PC-9 (cell line): ENCODE results near the gene ING4. TPM values are rescaled to one million over a fixed set of nuclear protein-coding genes. Genes with fewer than 3 reads are reported as not detected.

Experiments
- BruUV-seq: library from RNA; stranded (reverse); fragments of 400-500 nt; replicated peaks from 2 replicates; lab custom pipeline; 2021; lab: Mats Ljungman, UMichigan
- CTCF ChIA-PET: fragments of 300-600 bp; sonication (Branson Sonifier 250); formaldehyde crosslinking; loops from one replicate; lab custom pipeline; 2022; ENCODE audit warnings: antibody characterized with exemption; lab: Charles Lee
- POLR2A ChIA-PET: fragments of 300-600 bp; sonication (Branson Sonifier 250); formaldehyde crosslinking; loops from one replicate; lab custom pipeline; 2022; ENCODE audit warnings: antibody characterized with exemption; ENCODE audit not compliant: unreplicated experiment; lab: Charles Lee
- DNase-seq, 2 experiments: peaks; one replicate each; pipeline versions ENCODE4 v3.0.0 to v3.0.0-alpha.2; 2015 to 2022; ENCODE audit warnings: mixed read lengths in 1 of 2
- H2AFZ ChIP-seq: fragments of 200-600 bp; sonication (generic); 2 replicates; pipeline ENCODE4 v1.8.1; 2017; ENCODE audit warnings: antibody characterized with exemption
- H3F3A ChIP-seq: fragments of 200-600 bp; sonication (generic); 2 replicates; pipeline ENCODE4 v1.8.1; 2017; ENCODE audit warnings: antibody characterized with exemption, mild to moderate bottlenecking, low read depth; ENCODE audit not compliant: insufficient read depth
- H3K27ac ChIP-seq: fragments of 200-600 bp; sonication (generic); 2 replicates; pipeline ENCODE4 v1.6.1; 2016; ENCODE audit warnings: mixed run types
- H3K27me3 ChIP-seq: fragments of 200-600 bp; sonication (generic); 2 replicates; pipeline ENCODE4 v1.6.1; 2016; ENCODE audit warnings: low read depth, mixed run types; ENCODE audit not compliant: insufficient read depth
- H3K36me3 ChIP-seq: fragments of 200-600 bp; sonication (generic); 2 replicates; pipeline ENCODE4 v1.6.1; 2016; ENCODE audit warnings: low read depth, mixed run types
- H3K4me1 ChIP-seq: fragments of 200-600 bp; sonication (generic); replicated peaks from 2 replicates; pipeline ENCODE4 v1.6.1; 2016; ENCODE audit warnings: mixed run types; ENCODE audit not compliant: insufficient read depth
- H3K4me2 ChIP-seq: fragments of 200-600 bp; sonication (generic); 2 replicates; pipeline ENCODE4 v1.6.1; 2017; ENCODE audit warnings: mixed run types
- H3K4me3 ChIP-seq: fragments of 200-600 bp; sonication (generic); 2 replicates; pipeline ENCODE4 v1.6.1; 2016; ENCODE audit warnings: mixed run types
- H3K79me2 ChIP-seq: fragments of 200-600 bp; sonication (generic); 2 replicates; pipeline ENCODE4 v1.6.1; 2017; ENCODE audit warnings: low read depth, mixed run types
- H3K9me2 ChIP-seq: fragments of 200-600 bp; sonication (generic); 2 replicates; pipeline ENCODE4 v1.8.1; 2017; ENCODE audit warnings: mild to moderate bottlenecking; ENCODE audit not compliant: insufficient read depth
- H3K9me3 ChIP-seq: fragments of 200-600 bp; sonication (generic); 2 replicates; pipeline ENCODE4 v1.8.1; 2016; ENCODE audit warnings: low read depth; ENCODE audit not compliant: insufficient read depth
- H4K20me1 ChIP-seq: fragments of 200-600 bp; sonication (generic); 2 replicates; pipeline ENCODE4 v1.8.1; 2017; ENCODE audit not compliant: insufficient read depth
- EZH2 ChIP-seq: fragments of 200-600 bp; sonication (generic); IDR thresholded peaks from 2 replicates; pipeline ENCODE4 v1.8.0; 2017; ENCODE audit warnings: antibody characterized with exemption, low read depth
- intact Hi-C: fragments of 100-400 bp; cut with micrococcal nuclease; formaldehyde crosslinking; loops from one replicate; pipeline ENCODE4 v1.10.0; 2022; ENCODE audit not compliant: unreplicated experiment
- total RNA-seq: library from RNA; stranded (reverse); gene quantifications from 2 replicates; pipeline ENCODE4 v1.2.3, GENCODE V29; 2021
- TF ChIP-seq, protein P1 (sequence below): fragments of 200-600 bp; sonication (generic); conservative IDR thresholded peaks from 2 replicates; pipeline ENCODE4 v1.6.1; 2017; ENCODE audit warnings: mixed run types, antibody characterized with exemption, mild to moderate bottlenecking, moderate library complexity

The ING4 gene
- total RNA-seq, 1 experiment from 2014 or later: 88.7 TPM

DNA sequence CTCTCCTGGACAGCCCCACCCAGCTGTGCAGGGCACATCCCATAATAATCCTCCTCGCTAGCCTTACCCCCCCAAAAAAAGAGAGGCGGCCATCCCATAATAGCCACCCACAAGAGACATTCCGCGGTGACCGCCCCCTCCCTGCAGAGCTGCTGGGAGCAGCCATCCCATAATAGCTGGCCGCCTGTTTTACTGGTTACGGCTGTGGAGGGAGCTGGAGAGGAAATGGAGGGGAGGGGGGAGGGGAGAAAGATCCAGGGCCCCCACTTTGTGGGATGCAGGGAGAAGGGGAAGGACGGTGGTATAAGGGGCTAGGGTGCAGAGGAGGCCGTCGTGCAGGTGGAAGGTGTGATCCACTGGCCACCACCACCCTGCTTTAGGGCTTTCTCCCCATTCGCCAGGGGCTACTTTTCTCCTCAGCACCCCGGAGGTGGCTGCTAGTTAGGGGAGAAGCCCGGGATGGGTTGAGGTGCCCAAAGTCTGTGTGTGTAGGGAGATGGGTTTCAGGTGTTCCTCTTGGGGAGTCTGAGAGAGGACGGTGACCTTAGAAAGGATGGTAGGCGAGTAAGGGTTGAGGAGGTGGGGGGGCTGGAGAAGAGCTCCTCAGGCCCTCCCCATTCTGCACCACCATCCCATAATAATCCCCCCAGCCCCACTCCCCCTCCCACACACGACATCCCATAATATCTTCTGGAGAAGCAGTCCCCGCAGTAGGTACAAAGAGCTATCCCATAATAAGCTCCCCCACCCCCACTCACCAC, 49.7 kb downstream of the ING4 start:
- H4K20me1 ChIP-seq: no peaks in the 10 kb centered on the region
- H3K79me2 ChIP-seq: no peaks in the 10 kb centered on the region
- POLR2A ChIA-PET: interaction anchor here (0.5 to 1.9 kb wide), 22 partner anchors 10 to 466 kb away, joined by 3 to 60 read pairs (median 6); partner anchors contain the start of genes CDCA3, GAPDH, GPR162 and LPAR5
- H2AFZ ChIP-seq: peak overlapping the region; percentile 86
- H3K4me2 ChIP-seq: peak overlapping the region; percentile 84
- no peaks in the 10 kb centered on the region for H3K36me3 ChIP-seq
- no peak for TF ChIP-seq EZH2
- TF ChIP-seq, protein P1, sequence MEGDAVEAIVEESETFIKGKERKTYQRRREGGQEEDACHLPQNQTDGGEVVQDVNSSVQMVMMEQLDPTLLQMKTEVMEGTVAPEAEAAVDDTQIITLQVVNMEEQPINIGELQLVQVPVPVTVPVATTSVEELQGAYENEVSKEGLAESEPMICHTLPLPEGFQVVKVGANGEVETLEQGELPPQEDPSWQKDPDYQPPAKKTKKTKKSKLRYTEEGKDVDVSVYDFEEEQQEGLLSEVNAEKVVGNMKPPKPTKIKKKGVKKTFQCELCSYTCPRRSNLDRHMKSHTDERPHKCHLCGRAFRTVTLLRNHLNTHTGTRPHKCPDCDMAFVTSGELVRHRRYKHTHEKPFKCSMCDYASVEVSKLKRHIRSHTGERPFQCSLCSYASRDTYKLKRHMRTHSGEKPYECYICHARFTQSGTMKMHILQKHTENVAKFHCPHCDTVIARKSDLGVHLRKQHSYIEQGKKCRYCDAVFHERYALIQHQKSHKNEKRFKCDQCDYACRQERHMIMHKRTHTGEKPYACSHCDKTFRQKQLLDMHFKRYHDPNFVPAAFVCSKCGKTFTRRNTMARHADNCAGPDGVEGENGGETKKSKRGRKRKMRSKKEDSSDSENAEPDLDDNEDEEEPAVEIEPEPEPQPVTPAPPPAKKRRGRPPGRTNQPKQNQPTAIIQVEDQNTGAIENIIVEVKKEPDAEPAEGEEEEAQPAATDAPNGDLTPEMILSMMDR: no peak
- peaks cover 56% of the 10 kb centered on the region for H3F3A ChIP-seq
- H3K27me3 ChIP-seq: no peaks in the 10 kb centered on the region
- peak overlapping the region; percentile 50; the same call in 1 of the 2 replicates for H3K4me3 ChIP-seq
- H3K4me1 ChIP-seq: peaks cover 39% of the 10 kb centered on the region
- CTCF ChIA-PET: interaction anchor here (0.5 to 1.5 kb wide), 12 partner anchors 12 to 486 kb away, joined by 3 to 16 read pairs (median 5); partner anchors contain the start of genes PTMS and SPSB2
- peak overlapping the region; percentile 74 for H3K27ac ChIP-seq
- no peaks in the 10 kb centered on the region for H3K9me3 ChIP-seq
- intact Hi-C loops: loop anchor here (1.0 to 10.0 kb wide), 6 partner anchors 50 to 352 kb away; partner anchors contain the start of genes ING4, USP5 and ZNF384
- peak; percentile 71 to 96 for DNase-seq
- TSS peak; percentile 61 for BruUV-seq
- no peaks in the 10 kb centered on the region for H3K9me2 ChIP-seq

DNA sequence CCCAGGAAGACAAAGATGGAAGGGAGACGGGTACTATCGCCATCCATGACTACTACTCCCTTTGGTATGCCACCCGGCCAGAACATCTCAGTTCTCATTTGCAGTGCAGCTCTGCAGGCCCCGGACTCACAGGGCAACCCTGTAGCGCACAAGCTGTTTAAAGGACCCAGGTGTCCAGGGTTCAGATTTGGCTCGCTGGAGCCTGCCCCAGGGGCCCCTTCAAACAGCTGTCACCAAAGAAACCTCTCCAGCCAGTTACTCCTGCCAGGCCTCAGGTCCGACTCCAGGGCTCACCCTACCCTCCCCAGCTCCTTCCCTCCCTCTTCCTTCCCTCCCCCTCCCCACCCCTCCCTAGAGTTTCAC, 50.3 kb downstream of the ING4 start:
- H3K4me1 ChIP-seq: peaks cover 44% of the 10 kb centered on the region
- peaks cover 62% of the 10 kb centered on the region for H3F3A ChIP-seq
- H3K9me3 ChIP-seq: no peaks in the 10 kb centered on the region
- no peaks in the 10 kb centered on the region for H3K79me2 ChIP-seq
- CTCF ChIA-PET: interaction anchor here (0.6 to 0.9 kb wide), 4 partner anchors 75 to 486 kb away, joined by 3 to 7 read pairs (median 5); no protein-coding TSS in a partner anchor
- no TSS peak for BruUV-seq
- no peak for TF ChIP-seq EZH2
- TF ChIP-seq, protein P1: no peak
- DNase-seq: peak in 1 of 2 experiments; percentile 45
- H3K36me3 ChIP-seq: no peaks in the 10 kb centered on the region
- intact Hi-C loops: loop anchor here (1.0 to 10.0 kb wide), 6 partner anchors 51 to 352 kb away; partner anchors contain the start of genes ING4, USP5 and ZNF384
- H3K9me2 ChIP-seq: no peaks in the 10 kb centered on the region
- H3K27me3 ChIP-seq: no peaks in the 10 kb centered on the region
- H3K4me2 ChIP-seq: peak overlapping the region; percentile 84
- H3K4me3 ChIP-seq: peak overlapping the region; percentile 50; the same call in 1 of the 2 replicates
- no peak overlapping the region; the same call in 1 of the 2 replicates for H2AFZ ChIP-seq
- H4K20me1 ChIP-seq: no peaks in the 10 kb centered on the region
- no peak overlapping the region for H3K27ac ChIP-seq
- POLR2A ChIA-PET: interaction anchor here (0.5 to 1.2 kb wide), 9 partner anchors 23 to 467 kb away, joined by 3 to 11 read pairs (median 5); partner anchors contain the start of genes GAPDH and PTMS

DNA sequence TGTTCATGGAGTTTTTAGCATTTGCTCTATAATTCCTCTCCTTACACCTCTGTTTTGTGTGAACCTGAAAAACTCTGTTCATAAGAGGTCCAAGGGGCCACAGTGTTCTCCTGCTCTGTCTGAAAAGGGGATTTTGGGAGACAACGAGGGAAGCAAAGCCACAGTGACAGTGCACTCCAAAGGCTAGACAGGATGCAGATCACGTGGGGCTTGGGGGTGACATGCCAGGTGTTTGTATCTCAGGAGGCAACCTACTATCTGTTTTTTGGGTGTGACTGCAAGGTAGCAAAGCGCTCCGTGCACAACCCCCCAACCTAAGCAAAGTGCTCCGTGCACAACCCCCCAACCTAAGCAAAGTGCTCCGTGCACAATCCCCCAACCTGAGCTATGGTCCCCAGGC, 50.7 kb downstream of the ING4 start:
- H2AFZ ChIP-seq: no peak overlapping the region
- no TSS peak for BruUV-seq

More for the DNA sequence above, 50.7 kb downstream of the ING4 start:
- no peaks in the 10 kb centered on the region for H3K9me3 ChIP-seq
- intact Hi-C loops: loop anchor here (2.0 to 10.0 kb wide), 3 partner anchors 77 to 353 kb away; partner anchors contain the start of gene ZNF384
- H3F3A ChIP-seq: peaks cover 59% of the 10 kb centered on the region
- ChIA-PET CTCF (interaction anchor here (0.6 to 0.9 kb wide), 3 partner anchors 75 to 209 kb away, joined by 3 to 7 read pairs (median 3); no protein-coding TSS in a partner anchor), POLR2A (interaction anchor here (0.5 to 0.8 kb wide), 6 partner anchors 23 to 314 kb away, joined by 3 to 10 read pairs (median 6); partner anchors contain the start of gene GAPDH)
- no peak for DNase-seq
- peak overlapping the region; percentile 84 for H3K4me2 ChIP-seq
- H3K27ac ChIP-seq: no peak overlapping the region
- peak overlapping the region; percentile 50; the same call in 1 of the 2 replicates for H3K4me3 ChIP-seq
- H3K9me2 ChIP-seq: no peaks in the 10 kb centered on the region
- no peaks in the 10 kb centered on the region for H3K79me2 ChIP-seq
- H4K20me1 ChIP-seq: no peaks in the 10 kb centered on the region
- TF ChIP-seq, protein P1: no peak
- TF ChIP-seq EZH2: no peak
- no peaks in the 10 kb centered on the region for H3K36me3 ChIP-seq
- no peaks in the 10 kb centered on the region for H3K27me3 ChIP-seq
- peaks cover 45% of the 10 kb centered on the region for H3K4me1 ChIP-seq
